MM.1S (cell line): Measurements from ENCODE around the gene LACTB.

Experiments used
- DNase-seq: peaks from one replicate; pipeline ENCODE4 v3.0.0-alpha.2; 2015
- H2AFZ ChIP-seq: fragments of 300-600 bp; sonication (generic); 2 replicates; pipeline ENCODE4 v1.6.0; 2016; ENCODE audit warnings: antibody characterized with exemption, low read length
- H3F3A ChIP-seq: fragments of 300-600 bp; sonication (generic); 2 replicates; pipeline ENCODE4 v1.6.1; 2016; ENCODE audit warnings: mild to moderate bottlenecking, antibody characterized with exemption, low read length, moderate library complexity, mixed read lengths; ENCODE audit not compliant: insufficient read depth
- H3K27ac ChIP-seq: fragments of 300-600 bp; sonication (generic); 2 replicates; pipeline ENCODE4 v1.5.1; 2016; ENCODE audit warnings: mild to moderate bottlenecking, low read length
- H3K27me3 ChIP-seq: fragments of 300-600 bp; sonication (generic); replicated peaks from 2 replicates; pipeline ENCODE4 v1.6.0; 2016; ENCODE audit warnings: low read length; ENCODE audit not compliant: insufficient read depth
- H3K36me3 ChIP-seq: fragments of 300-600 bp; sonication (generic); replicated peaks from 2 replicates; pipeline ENCODE4 v1.6.1; 2016; ENCODE audit warnings: mild to moderate bottlenecking, low read length, mixed read lengths; ENCODE audit not compliant: insufficient read depth
- H3K4me1 ChIP-seq: fragments of 300-600 bp; sonication (generic); 2 replicates; pipeline ENCODE4 v1.6.1; 2016; ENCODE audit warnings: low read length, mixed read lengths
- H3K4me2 ChIP-seq: fragments of 300-600 bp; sonication (generic); 2 replicates; pipeline ENCODE4 v1.6.0; 2016; ENCODE audit warnings: low read depth, low read length
- H3K4me3 ChIP-seq: fragments of 300-600 bp; sonication (generic); 2 replicates; pipeline ENCODE4 v1.5.1; 2016; ENCODE audit warnings: low read length, mixed read lengths
- H3K79me2 ChIP-seq: fragments of 300-600 bp; sonication (generic); 2 replicates; pipeline ENCODE4 v1.6.1; 2016; ENCODE audit warnings: mixed run types, low read length, mixed read lengths
- H3K9ac ChIP-seq: fragments of 300-600 bp; sonication (generic); 2 replicates; pipeline ENCODE4 v1.6.1; 2016; ENCODE audit warnings: low read length, mixed read lengths
- H3K9me2 ChIP-seq: fragments of 300-600 bp; sonication (generic); replicated peaks from 2 replicates; pipeline ENCODE4 v1.6.1; 2016; ENCODE audit warnings: mild to moderate bottlenecking, low read length, mixed read lengths; ENCODE audit not compliant: insufficient read depth
- H3K9me3 ChIP-seq: fragments of 300-600 bp; sonication (generic); replicated peaks from 2 replicates; pipeline ENCODE4 v1.6.1; 2016; ENCODE audit warnings: mild to moderate bottlenecking, low read length, mixed read lengths; ENCODE audit not compliant: insufficient read depth
- H4K20me1 ChIP-seq: fragments of 300-600 bp; sonication (generic); 2 replicates; pipeline ENCODE4 v1.6.1; 2016; ENCODE audit warnings: mild to moderate bottlenecking, low read length, moderate library complexity, mixed read lengths; ENCODE audit not compliant: insufficient read depth
- CTCF ChIP-seq: fragments of 300-600 bp; sonication (generic); IDR thresholded peaks from 2 replicates; pipeline ENCODE4 v1.5.1; 2016; ENCODE audit warnings: antibody characterized with exemption, low read length, mixed read lengths
- EZH2 ChIP-seq: fragments of 300-600 bp; sonication (generic); optimal IDR thresholded peaks from 2 replicates; pipeline ENCODE3; 2017; ENCODE audit warnings: low read depth, mild to moderate bottlenecking, antibody characterized with exemption, low read length, mixed read lengths
- EZH2phosphoT487 ChIP-seq: fragments of 300-600 bp; sonication (generic); IDR thresholded peaks from 2 replicates; pipeline ENCODE4 v1.6.1; 2018; ENCODE audit warnings: antibody characterized with exemption, low read length

Gene LACTB

GRCh38 chr15:63073497-63074172, 48.0 kb upstream of the LACTB start:
- Histone ChIP-seq H3F3A (no peaks in the 10 kb centered on the region), H3K9ac (no peak overlapping the region), H3K36me3 (no peaks in the 10 kb centered on the region), H3K4me1 (no peaks in the 10 kb centered on the region), H3K4me3 (no peak overlapping the region), H2AFZ (no peak overlapping the region), H3K27ac (no peak overlapping the region), H4K20me1 (no peaks in the 10 kb centered on the region), H3K4me2 (no peak overlapping the region), H3K9me2 (no peaks in the 10 kb centered on the region), H3K79me2 (no peaks in the 10 kb centered on the region), H3K9me3 (no peaks in the 10 kb centered on the region), H3K27me3 (no peaks in the 10 kb centered on the region)
- TF ChIP-seq EZH2phosphoT487 = no peak
- TF ChIP-seq CTCF = no peak
- TF ChIP-seq EZH2 = no peak
- DNase-seq = no peak

- Histone ChIP-seq H3K27me3 (no peaks in the 10 kb centered on the region), H3K79me2 (no peaks in the 10 kb centered on the region), H3K4me2 (no peak overlapping the region), H3K9me2 (no peaks in the 10 kb centered on the region), H2AFZ (no peak overlapping the region), H3K9ac (no peak overlapping the region), H3K4me3 (no peak overlapping the region), H3K36me3 (no peaks in the 10 kb centered on the region), H3K9me3 (no peaks in the 10 kb centered on the region), H3F3A (no peaks in the 10 kb centered on the region), H4K20me1 (no peaks in the 10 kb centered on the region), H3K27ac (no peak overlapping the region), H3K4me1 (no peaks in the 10 kb centered on the region)
- no peak for DNase-seq
- TF ChIP-seq EZH2 = no peak
- no peak for TF ChIP-seq EZH2phosphoT487
- TF ChIP-seq CTCF = no peak
Measured at GRCh38 chr15:63075015-63075983, 46.4 kb upstream of the LACTB start.

- Histone ChIP-seq H3K9ac (no peak overlapping the region), H3K4me2 (no peak overlapping the region), H3K27ac (no peak overlapping the region), H3K27me3 (no peaks in the 10 kb centered on the region), H2AFZ (no peak overlapping the region), H4K20me1 (no peaks in the 10 kb centered on the region), H3K36me3 (no peaks in the 10 kb centered on the region), H3K4me1 (no peaks in the 10 kb centered on the region), H3F3A (no peaks in the 10 kb centered on the region), H3K9me3 (no peaks in the 10 kb centered on the region), H3K9me2 (no peaks in the 10 kb centered on the region), H3K79me2 (no peaks in the 10 kb centered on the region), H3K4me3 (no peak overlapping the region)
- DNase-seq = no peak
- TF ChIP-seq EZH2 (no peak), CTCF (no peak), EZH2phosphoT487 (no peak)
Measured at GRCh38 chr15:63075984-63076713, 45.5 kb upstream of the LACTB start.
